ENCODE results near the gene AQP3.
"Not testable (repeated sequence)": the region's sequence is repeated elsewhere in the genome, so short reads cannot be mapped to it uniquely, and the experiment has no call there.

AQP3 gene

GRCh38 chr9:33446946-33447798, at the start of gene AQP3:
TSS of gene AQP3 (minus strand) at chr9:33447593. CDS start at chr9:33447530, 63 bp downstream.
- DNase-seq: peak; percentile 86

GRCh38 chr9:33493819-33494218, 46.4 kb upstream of the AQP3 start:
- DNase-seq: peak; percentile 77

GRCh38 chr9:33489066-33489465, 41.7 kb upstream of the AQP3 start:
- DNase-seq: no peak

- not testable (repeated sequence) for DNase-seq
These were observed 37.9 kb upstream of the AQP3 start for GRCh38 chr9:33485312-33485711.

- DNase-seq: no peak
These were observed 33.6 kb upstream of the AQP3 start for GRCh38 chr9:33480976-33481375.

GRCh38 chr9:33480106-33480505, 32.7 kb upstream of the AQP3 start:
- DNase-seq: no peak

GRCh38 chr9:33476503-33476902, 29.1 kb upstream of the AQP3 start:
- DNase-seq: no peak

GRCh38 chr9:33475357-33475756, 28.0 kb upstream of the AQP3 start:
- DNase-seq: no peak

- peak; percentile 100 for DNase-seq
These were observed 26.4 kb upstream of the AQP3 start, which contains the start of gene NOL6 for GRCh38 chr9:33473643-33474352. TSS of gene NOL6 (minus strand) at chr9:33473924. CDS start at chr9:33473842, 82 bp downstream.

GRCh38 chr9:33472881-33473615, 25.7 kb upstream of the AQP3 start:
- DNase-seq: no peak

GRCh38 chr9:33472171-33472880, 24.9 kb upstream of the AQP3 start:
- no peak for DNase-seq

- no peak for DNase-seq
These were observed 24.0 kb upstream of the AQP3 start for GRCh38 chr9:33471361-33471760.

- DNase-seq: no peak
These were observed 22.5 kb upstream of the AQP3 start for GRCh38 chr9:33469891-33470290.

- no peak for DNase-seq
These were observed 21.6 kb upstream of the AQP3 start for GRCh38 chr9:33468797-33469621.

- DNase-seq: no peak
These were observed 20.9 kb upstream of the AQP3 start for GRCh38 chr9:33468215-33468730.

- no peak for DNase-seq
These were observed 20.1 kb upstream of the AQP3 start for GRCh38 chr9:33467526-33467925.

GRCh38 chr9:33466565-33467495, 19.4 kb upstream of the AQP3 start:
- DNase-seq: peak; percentile 50

- DNase-seq: no peak
These were observed 18.5 kb upstream of the AQP3 start for GRCh38 chr9:33465596-33466564.

GRCh38 chr9:33465096-33465495, 17.7 kb upstream of the AQP3 start:
- DNase-seq: no peak

All from hematopoietic multipotent progenitor cell treated with erythropoietin and hydrocortisone succinate and interleukin-3 and kit ligand, for 8 days (in vitro differentiated cells).